Keratinocyte (primary cell): ENCODE data around the gene AKAP6. TPM values are rescaled to one million over a fixed set of nuclear protein-coding genes. Genes with fewer than 3 reads are reported as not detected.

Experiments used
- DNase-seq: peaks from one replicate; pipeline ENCODE4 v3.0.0-alpha.2; 2011; ENCODE audit warnings: low read depth, missing footprints, low spot score
- FAIRE-seq: peaks from 2 replicates; lab custom pipeline; 2011; peaks lifted over from hg19 to GRCh38; lab: Jason Lieb, UNC
- H2AFZ ChIP-seq: 2 replicates; pipeline ENCODE4 v1.6.0; 2012; ENCODE audit warnings: low read length, control low read depth, inconsistent platforms; ENCODE audit not compliant: control insufficient read depth
- H3K27ac ChIP-seq: 2 replicates; pipeline ENCODE4 v1.5.1; 2011; ENCODE audit warnings: low read length; ENCODE audit not compliant: control insufficient read depth, insufficient read depth
- H3K27me3 ChIP-seq: 3 replicates; pipeline ENCODE4 v1.6.0; 2011; ENCODE audit warnings: low read length; ENCODE audit not compliant: control insufficient read depth, insufficient read depth; ENCODE audit errors: extremely low read depth
- H3K36me3 ChIP-seq, 2 experiments: 2 replicates in 1 of 2; 3 replicates in 1 of 2; pipeline ENCODE4 v1.5.1; 2011; ENCODE audit warnings: low read length in 2 of 2, mild to moderate bottlenecking in 1 of 2; ENCODE audit not compliant: control insufficient read depth in 2 of 2, insufficient read depth in 2 of 2; ENCODE audit errors: extremely low read depth in 1 of 2
- H3K4me1 ChIP-seq: 3 replicates; pipeline ENCODE4 v1.5.1; 2011; ENCODE audit warnings: low read length; ENCODE audit not compliant: control insufficient read depth, insufficient read depth; ENCODE audit errors: extremely low read depth
- H3K4me2 ChIP-seq: 3 replicates; pipeline ENCODE4 v1.6.0; 2011; ENCODE audit warnings: low read depth, low read length; ENCODE audit not compliant: control insufficient read depth, insufficient read depth; ENCODE audit errors: extremely low read depth
- H3K4me3 ChIP-seq, 3 experiments: fragments of 200-600 bp in 1 of 3; sonication (generic) in 1 of 3; 2 replicates in 2 of 3; 3 replicates in 1 of 3; pipeline ENCODE4 v1.5.1; 2011 to 2016; ENCODE audit warnings: low read length in 3 of 3, mild to moderate bottlenecking in 3 of 3, control low read depth in 2 of 3, inconsistent platforms in 1 of 3, low read depth in 1 of 3, mixed read lengths in 1 of 3, mixed run types in 1 of 3, moderate library complexity in 1 of 3; ENCODE audit not compliant: control insufficient read depth in 2 of 3, insufficient read depth in 2 of 3; ENCODE audit errors: extremely low read depth in 1 of 3
- H3K79me2 ChIP-seq: 2 replicates; pipeline ENCODE4 v1.6.0; 2012; ENCODE audit warnings: low read length; ENCODE audit not compliant: control insufficient read depth, insufficient read depth
- H3K9ac ChIP-seq: 3 replicates; pipeline ENCODE4 v1.6.0; 2011; ENCODE audit warnings: low read length; ENCODE audit not compliant: control insufficient read depth, insufficient read depth; ENCODE audit errors: extremely low read depth
- H3K9me1 ChIP-seq: 3 replicates; pipeline ENCODE4 v1.6.0; 2011; ENCODE audit warnings: low read length; ENCODE audit not compliant: control insufficient read depth, insufficient read depth; ENCODE audit errors: extremely low read depth
- H3K9me3 ChIP-seq: 2 replicates; pipeline ENCODE4 v1.5.1; 2012; ENCODE audit warnings: low read depth, low read length; ENCODE audit not compliant: control insufficient read depth
- H4K20me1 ChIP-seq: 3 replicates; pipeline ENCODE4 v1.6.0; 2011; ENCODE audit warnings: low read length; ENCODE audit not compliant: control insufficient read depth, insufficient read depth; ENCODE audit errors: extremely low read depth
- EZH2 ChIP-seq: IDR thresholded peaks from one replicate; pipeline ENCODE4 v1.6.1; 2012; ENCODE audit warnings: inconsistent platforms, mild to moderate bottlenecking, low read length, moderate library complexity
- dilution Hi-C: fragments of 300-500 bp; cut with MboI; formaldehyde crosslinking; loops from one replicate; pipeline ENCODE4 v1.7.0; 2020; ENCODE audit warnings: low sequenced_read_pairs; ENCODE audit not compliant: extremely low pct_ligation_motif_present
- polyA plus RNA-seq, 5 experiments: library from polyadenylated mRNA; depleted of rRNA in 3 of 5; stranded (reverse) in 3 of 5; stranded (forward) in 1 of 5; unstranded in 1 of 5; fragments of >200 nt; gene quantifications; 1 replicate in 1 of 5; 2 replicates in 3 of 5; 3 replicates in 1 of 5; pipeline versions ENCODE4 v1.2.1 to v1.2.3, GENCODE V29; 2011 to 2012; ENCODE audit warnings: missing spikeins in 2 of 5, low read depth in 1 of 5, low replicate concordance in 1 of 5
- TF ChIP-seq, protein P1 (sequence below), 3 experiments: IDR thresholded peaks in 1 of 3; conservative IDR thresholded peaks in 1 of 3; optimal IDR thresholded peaks in 1 of 3; 2 replicates in 2 of 3; 3 replicates in 1 of 3; pipeline versions ENCODE3 to v1.5.1; 2011; ENCODE audit warnings: low read length in 3 of 3, mild to moderate bottlenecking in 3 of 3, moderate library complexity in 2 of 3, control low read depth in 1 of 3, inconsistent platforms in 1 of 3; ENCODE audit not compliant: insufficient read depth in 2 of 3; ENCODE audit errors: extremely low read depth in 1 of 3

The AKAP6 gene
- polyA plus RNA-seq, 1 donor (not counting 4 experiments of a cell fraction or from before 2014, with no cell fraction given) = 2.0 TPM

DNA sequence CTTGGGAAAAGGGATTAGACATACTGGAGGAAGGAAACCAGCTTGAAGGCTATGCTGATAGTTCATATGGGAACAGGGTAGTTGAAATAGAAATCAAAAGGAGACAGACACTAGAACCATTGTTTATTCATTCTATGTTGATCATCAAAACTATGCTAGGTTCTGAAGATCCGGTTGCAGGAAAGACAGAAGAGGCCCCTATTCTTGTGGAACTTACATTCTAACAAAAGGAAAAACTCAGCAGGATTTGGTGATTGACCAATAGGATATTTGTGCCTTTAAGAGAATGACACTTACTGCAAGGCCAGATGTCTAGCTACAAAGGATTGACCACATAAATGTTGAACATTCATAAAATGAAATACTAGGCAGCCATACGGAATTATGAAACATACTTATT is 179.2 kb downstream of the AKAP6 start:
- peak overlapping the region; percentile 21 for H2AFZ ChIP-seq
- no peaks in the 10 kb centered on the region for H3K9me3 ChIP-seq
- H3K27me3 ChIP-seq = no peaks in the 10 kb centered on the region
- FAIRE-seq (no peak), DNase-seq (no peak)
- no peaks in the 10 kb centered on the region for H3K79me2 ChIP-seq
- H3K4me1 ChIP-seq = peaks cover 22% of the 10 kb centered on the region
- H3K9ac ChIP-seq = peak overlapping the region; percentile 7
- peak overlapping the region; percentile 89 for H3K27ac ChIP-seq
- no peaks in the 10 kb centered on the region for H4K20me1 ChIP-seq
- H3K4me2 ChIP-seq = peak overlapping the region; percentile 38
- no peaks in the 10 kb centered on the region for H3K9me1 ChIP-seq
- no peaks in the 10 kb centered on the region for H3K36me3 ChIP-seq
- dilution Hi-C loops = no loop called here
- TF ChIP-seq EZH2 = no peak
- TF ChIP-seq, protein P1, sequence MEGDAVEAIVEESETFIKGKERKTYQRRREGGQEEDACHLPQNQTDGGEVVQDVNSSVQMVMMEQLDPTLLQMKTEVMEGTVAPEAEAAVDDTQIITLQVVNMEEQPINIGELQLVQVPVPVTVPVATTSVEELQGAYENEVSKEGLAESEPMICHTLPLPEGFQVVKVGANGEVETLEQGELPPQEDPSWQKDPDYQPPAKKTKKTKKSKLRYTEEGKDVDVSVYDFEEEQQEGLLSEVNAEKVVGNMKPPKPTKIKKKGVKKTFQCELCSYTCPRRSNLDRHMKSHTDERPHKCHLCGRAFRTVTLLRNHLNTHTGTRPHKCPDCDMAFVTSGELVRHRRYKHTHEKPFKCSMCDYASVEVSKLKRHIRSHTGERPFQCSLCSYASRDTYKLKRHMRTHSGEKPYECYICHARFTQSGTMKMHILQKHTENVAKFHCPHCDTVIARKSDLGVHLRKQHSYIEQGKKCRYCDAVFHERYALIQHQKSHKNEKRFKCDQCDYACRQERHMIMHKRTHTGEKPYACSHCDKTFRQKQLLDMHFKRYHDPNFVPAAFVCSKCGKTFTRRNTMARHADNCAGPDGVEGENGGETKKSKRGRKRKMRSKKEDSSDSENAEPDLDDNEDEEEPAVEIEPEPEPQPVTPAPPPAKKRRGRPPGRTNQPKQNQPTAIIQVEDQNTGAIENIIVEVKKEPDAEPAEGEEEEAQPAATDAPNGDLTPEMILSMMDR (optimal IDR thresholded peaks at IDR 0.05 in 1 of 3, IDR thresholded peaks at IDR 0.05 in 1 of 3, conservative IDR thresholded peaks at IDR 0.05 in 1 of 3; ENCODE audit: extremely low read depth in 1 of 3, insufficient read depth in 2 of 3, low read length in 3 of 3) = no peak
- H3K4me3 ChIP-seq = no peak overlapping the region

- DNase-seq (no peak), FAIRE-seq (no peak)
- dilution Hi-C loops = no loop called here
- Histone ChIP-seq H3K9me1 (no peaks in the 10 kb centered on the region), H3K27me3 (no peaks in the 10 kb centered on the region), H3K27ac (no peak overlapping the region), H3K79me2 (no peaks in the 10 kb centered on the region), H3K4me2 (no peak overlapping the region), H3K36me3 (no peaks in the 10 kb centered on the region), H2AFZ (no peak overlapping the region), H4K20me1 (no peaks in the 10 kb centered on the region), H3K9ac (no peak overlapping the region), H3K4me3 (no peak overlapping the region), H3K9me3 (no peaks in the 10 kb centered on the region), H3K4me1 (peaks cover 27% of the 10 kb centered on the region)
- TF ChIP-seq EZH2 = no peak
- TF ChIP-seq, protein P1 (optimal IDR thresholded peaks at IDR 0.05 in 1 of 3, IDR thresholded peaks at IDR 0.05 in 1 of 3, conservative IDR thresholded peaks at IDR 0.05 in 1 of 3; ENCODE audit: extremely low read depth in 1 of 3, insufficient read depth in 2 of 3, low read length in 3 of 3) = no peak
Observed at GRCh38 chr14:32509632-32510187, 180.6 kb downstream of the AKAP6 start.
